ENCODE results near the gene SPSB4. TPM values are rescaled to one million over a fixed set of nuclear protein-coding genes. Genes with fewer than 3 reads are reported as not detected.
A peak's percentile ranks its signal among the peaks of the same experiment; 100 is the strongest.

The SPSB4 gene
- total RNA-seq, 1 donor from 2014 or later = not detected

DNA sequence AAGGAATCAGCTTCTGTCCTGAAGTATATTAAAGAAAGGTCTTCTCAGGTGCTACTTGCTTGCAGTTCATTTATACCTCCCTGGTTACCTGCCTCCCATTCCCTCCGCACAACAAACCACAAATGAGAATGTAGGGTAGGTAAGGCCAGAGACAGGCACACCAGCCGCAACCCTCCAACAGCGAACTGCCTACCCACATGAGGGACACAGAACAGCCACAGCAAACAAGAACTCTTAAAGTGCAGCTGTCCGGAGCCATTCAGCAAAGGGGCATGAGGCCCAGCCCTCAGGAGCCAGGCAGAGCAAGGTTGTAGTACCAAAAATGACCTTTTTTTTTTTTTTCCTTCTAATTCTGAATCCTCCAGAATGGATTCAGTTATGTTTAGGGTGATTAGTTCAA, 52.4 kb downstream of the SPSB4 start:
- intact Hi-C loops (cut with micrococcal nuclease) = no loop called here

GRCh38 chr3:141104151-141104821, 53.1 kb downstream of the SPSB4 start:
- DNase-seq (no peak), ATAC-seq (ENCODE audit: low read depth) (no peak)
- TF ChIP-seq CTCF (IDR thresholded peaks at IDR 0.05) = no peak
- H3K27me3 Mint-ChIP-seq = peaks cover 6% of the 10 kb centered on the region
- intact Hi-C loops (cut with micrococcal nuclease) = no loop called here
- H3K9me3 Mint-ChIP-seq = no peaks in the 10 kb centered on the region
- no peaks in the 10 kb centered on the region for H3K4me1 Mint-ChIP-seq
- no peak overlapping the region for H3K27ac Mint-ChIP-seq
- no peak overlapping the region for H3K4me3 Mint-ChIP-seq
- H3K36me3 Mint-ChIP-seq (ENCODE audit: low read depth) = no peaks in the 10 kb centered on the region
- ChIA-PET POLR2A (no interaction called here), CTCF (no interaction called here)

More for the DNA sequence above, 52.4 kb downstream of the SPSB4 start:
- POLR2A ChIA-PET = no interaction called here
- DNase-seq (no peak), ATAC-seq (ENCODE audit: low read depth) (no peak)
- Mint-ChIP-seq H3K9me3 (no peaks in the 10 kb centered on the region), H3K4me3 (no peak overlapping the region), H3K4me1 (no peaks in the 10 kb centered on the region), H3K36me3 (ENCODE audit: low read depth) (no peaks in the 10 kb centered on the region), H3K27ac (no peak overlapping the region), H3K27me3 (peaks cover 6% of the 10 kb centered on the region)
- TF ChIP-seq CTCF (IDR thresholded peaks at IDR 0.05) = no peak
- CTCF ChIA-PET = no interaction called here

DNA sequence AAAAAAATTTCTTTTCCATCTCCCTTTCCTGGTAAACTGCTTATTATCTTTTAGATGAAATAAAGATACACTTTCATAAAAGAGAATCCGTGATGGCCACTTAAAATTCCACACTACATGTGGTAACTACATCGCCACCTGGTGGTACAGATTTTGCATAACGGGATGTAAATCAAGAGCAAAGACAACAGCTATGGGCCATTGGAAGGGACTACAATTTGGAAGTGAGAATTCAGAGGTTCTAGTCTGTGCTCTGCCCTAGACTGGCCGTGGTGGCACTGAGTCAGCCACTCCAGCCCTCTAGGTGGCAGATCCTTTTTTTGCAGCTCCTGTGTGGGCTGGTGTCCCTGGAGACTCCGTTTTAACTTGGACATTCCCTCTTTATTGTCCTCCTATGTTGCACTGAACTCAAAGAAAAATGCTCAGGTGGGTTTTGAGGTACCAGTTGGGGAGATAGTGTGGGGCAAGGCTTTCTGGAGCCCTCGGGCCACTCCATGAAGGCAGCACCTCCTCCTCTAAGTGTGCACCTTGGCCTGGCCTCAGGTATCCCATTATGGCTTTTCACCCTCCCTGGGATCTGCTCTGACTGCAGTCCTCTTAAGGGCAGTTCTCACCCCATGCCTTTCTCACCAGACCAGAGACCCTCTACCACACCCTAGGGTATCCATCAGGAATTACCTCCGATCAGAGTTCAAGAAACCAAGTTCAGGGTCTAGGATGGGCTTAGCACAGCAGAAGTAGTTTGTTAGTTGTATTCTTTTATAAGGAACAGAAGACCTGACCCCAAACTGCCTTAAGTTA, 54.9 kb downstream of the SPSB4 start:
- ChIA-PET POLR2A (no interaction called here), CTCF (interaction anchor here (0.6 to 1.6 kb wide), 10 partner anchors 9 to 345 kb away, joined by 3 to 11 read pairs (median 4); no protein-coding TSS in a partner anchor)
- intact Hi-C loops (cut with micrococcal nuclease) = loop anchor here (1.0 to 5.0 kb wide), 4 partner anchors 106 to 1679 kb away; no protein-coding TSS in a partner anchor
- Mint-ChIP-seq H3K27ac (no peak overlapping the region), H3K36me3 (ENCODE audit: low read depth) (no peaks in the 10 kb centered on the region), H3K9me3 (no peaks in the 10 kb centered on the region), H3K4me1 (no peaks in the 10 kb centered on the region), H3K27me3 (peaks cover 6% of the 10 kb centered on the region), H3K4me3 (no peak overlapping the region)
- TF ChIP-seq CTCF (IDR thresholded peaks at IDR 0.05) = no peak
- ATAC-seq (ENCODE audit: low read depth) (peak; percentile 37), DNase-seq (no peak)

- ATAC-seq (ENCODE audit: low read depth) = no peak
- Mint-ChIP-seq H3K4me3 (no peak overlapping the region), H3K36me3 (ENCODE audit: low read depth) (no peaks in the 10 kb centered on the region), H3K9me3 (no peaks in the 10 kb centered on the region), H3K27ac (no peak overlapping the region), H3K27me3 (peaks cover 6% of the 10 kb centered on the region), H3K4me1 (no peaks in the 10 kb centered on the region)
- TF ChIP-seq CTCF (IDR thresholded peaks at IDR 0.05) = no peak
- POLR2A ChIA-PET = no interaction called here
- intact Hi-C loops (cut with micrococcal nuclease) = loop anchor here (1.0 to 5.0 kb wide), 2 partner anchors 209 to 1680 kb away; no protein-coding TSS in a partner anchor
- DNase-seq = no peak
- CTCF ChIA-PET = no interaction called here
Measured at GRCh38 chr3:141106842-141107241, 55.7 kb downstream of the SPSB4 start.

DNA sequence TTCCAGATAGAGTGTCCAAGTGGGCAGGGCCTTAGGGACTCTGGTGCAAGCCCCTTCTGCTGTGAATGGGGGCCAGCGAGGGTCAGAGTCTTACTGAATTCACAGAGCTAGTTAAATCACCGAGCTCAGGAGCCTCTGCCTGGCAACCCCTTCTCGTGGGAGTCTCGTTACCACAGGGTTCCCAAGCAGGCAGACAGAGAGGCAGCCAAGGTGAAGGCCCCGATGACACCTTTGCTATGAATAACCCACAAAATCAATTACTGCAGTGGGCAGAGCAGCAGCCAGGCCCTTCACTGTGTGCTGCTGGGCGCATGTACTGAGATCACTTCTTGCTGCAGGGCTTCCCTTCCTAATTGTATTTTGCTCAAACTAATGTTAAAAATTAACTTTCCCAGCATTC, 56.9 kb downstream of the SPSB4 start:
- H3K36me3 Mint-ChIP-seq (ENCODE audit: low read depth) = no peaks in the 10 kb centered on the region
- H3K27ac Mint-ChIP-seq = no peak overlapping the region
- ChIA-PET POLR2A (no interaction called here), CTCF (no interaction called here)
- no peak overlapping the region for H3K4me3 Mint-ChIP-seq
- DNase-seq = no peak
- no peak for TF ChIP-seq CTCF (IDR thresholded peaks at IDR 0.05)
- no peaks in the 10 kb centered on the region for H3K9me3 Mint-ChIP-seq
- intact Hi-C loops (cut with micrococcal nuclease) = loop anchor here (5.0 kb wide), 1 partner anchor 1681 kb away; no protein-coding TSS in a partner anchor
- no peak for ATAC-seq (ENCODE audit: low read depth)
- H3K27me3 Mint-ChIP-seq = peaks cover 3% of the 10 kb centered on the region
- no peaks in the 10 kb centered on the region for H3K4me1 Mint-ChIP-seq

Data from activated B cell treated with CpG ODN at 0.5 μM for 24 hours (primary cell).